ENCODE results near the gene PSAPL1. TPM values are rescaled to one million over a fixed set of nuclear protein-coding genes. Genes with fewer than 3 reads are reported as not detected.
A peak's percentile ranks its signal among the peaks of the same experiment; 100 is the strongest.

The PSAPL1 gene
- total and polyA plus RNA-seq, 2 of the 8 experiments (the other 6 are each of a cell fraction or from before 2014, with no cell fraction given) = 0.03 TPM; not detected in 1

DNA sequence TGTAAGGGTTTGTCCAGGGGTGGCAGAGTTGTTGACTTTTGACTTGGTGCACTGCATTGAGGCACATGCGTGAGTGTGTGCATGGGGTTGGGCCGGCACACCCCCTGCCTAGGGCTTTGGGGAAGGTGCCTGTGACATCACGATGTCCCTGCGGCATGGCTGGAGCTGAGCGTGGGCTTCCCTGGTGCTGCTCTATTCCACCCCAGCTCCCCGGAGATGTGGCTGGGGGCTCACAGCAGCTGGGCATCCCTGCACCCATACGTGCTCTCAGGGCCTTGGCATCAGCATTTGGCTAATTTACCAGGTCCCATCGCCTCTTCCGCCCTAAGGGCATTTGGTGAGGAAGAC, 5.7 kb downstream of the PSAPL1 start:
- no peaks in the 10 kb centered on the region for H3K27me3 ChIP-seq (replicated peaks in 1 of 4; ENCODE audit: control insufficient read depth in 3 of 4, extremely low read depth in 1 of 4, insufficient read depth in 3 of 4, low read length in 3 of 4)
- WGBS, 2 experiments (ENCODE audit: extremely low coverage in 1 of 2, insufficient coverage in 1 of 2, insufficient read length in 1 of 2, insufficient replicate concordance in 2 of 2, low coverage in 1 of 2, low lambda C conversion rate in 2 of 2, missing lambda C conversion rate in 1 of 2) = 83% methylated on average over 9 of the region's 9 CpGs; no CpG with 5 or more reads in 1 of the 2 experiments
- H3K4ac ChIP-seq (replicated peaks; ENCODE audit: insufficient read length, low read depth, low read length) = no peak overlapping the region
- no peaks in the 10 kb centered on the region for H3K79me1 ChIP-seq (ENCODE audit: low read depth, low read length)
- TF ChIP-seq SP4 (IDR thresholded peaks at IDR 0.05; ENCODE audit: low read length) (no peak), TAF7 (optimal IDR thresholded peaks at IDR 0.05; ENCODE audit: borderline replicate concordance, low read depth, low read length) (no peak)
- TF ChIP-seq, protein P1, sequence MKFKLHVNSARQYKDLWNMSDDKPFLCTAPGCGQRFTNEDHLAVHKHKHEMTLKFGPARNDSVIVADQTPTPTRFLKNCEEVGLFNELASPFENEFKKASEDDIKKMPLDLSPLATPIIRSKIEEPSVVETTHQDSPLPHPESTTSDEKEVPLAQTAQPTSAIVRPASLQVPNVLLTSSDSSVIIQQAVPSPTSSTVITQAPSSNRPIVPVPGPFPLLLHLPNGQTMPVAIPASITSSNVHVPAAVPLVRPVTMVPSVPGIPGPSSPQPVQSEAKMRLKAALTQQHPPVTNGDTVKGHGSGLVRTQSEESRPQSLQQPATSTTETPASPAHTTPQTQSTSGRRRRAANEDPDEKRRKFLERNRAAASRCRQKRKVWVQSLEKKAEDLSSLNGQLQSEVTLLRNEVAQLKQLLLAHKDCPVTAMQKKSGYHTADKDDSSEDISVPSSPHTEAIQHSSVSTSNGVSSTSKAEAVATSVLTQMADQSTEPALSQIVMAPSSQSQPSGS (IDR thresholded peaks at IDR 0.05; ENCODE audit: low read length) = no peak
- H4K8ac ChIP-seq (ENCODE audit: extremely low read depth, insufficient read depth, low read length) = no peak overlapping the region
- no peak overlapping the region for H3K9ac ChIP-seq (replicated peaks in 1 of 4; ENCODE audit: extremely low read depth in 1 of 4, low read depth in 3 of 4, low read length in 3 of 4)
- DNase-seq (ENCODE audit: low read depth in 1 of 2, low spot score in 2 of 2) (peak in 1 of 2 experiments; percentile 36), FAIRE-seq (no peak)
- H4K20me1 ChIP-seq (replicated peaks in 1 of 2; ENCODE audit: control insufficient read depth in 1 of 2, insufficient read depth in 2 of 2, low read length in 2 of 2) = no peaks in the 10 kb centered on the region
- peaks cover 0 to 29% (median 12%) of the 10 kb centered on the region in 4 experiments; a peak in 4 of 7 replicates for H3K4me1 ChIP-seq (replicated peaks in 1 of 4; ENCODE audit: control insufficient read depth in 3 of 4, insufficient read depth in 4 of 4, low read length in 3 of 4)
- H2AK5ac ChIP-seq (ENCODE audit: low read depth, low read length) = no peak overlapping the region
- no peak overlapping the region for H4K5ac ChIP-seq (ENCODE audit: insufficient read length, low read depth, low read length)
- POLR2A ChIA-PET (ENCODE audit: partially characterized antibody) = interaction anchor here (1.3 kb wide), 1 partner anchor 21 kb away, joined by 3 read pairs; no protein-coding TSS in a partner anchor
- no peak overlapping the region for H3K23ac ChIP-seq (ENCODE audit: insufficient read length)
- H3K56ac ChIP-seq (replicated peaks; ENCODE audit: insufficient read length, low read depth, low read length) = no peak overlapping the region
- no peak overlapping the region; the same call in 1 of the 2 replicates for H3K18ac ChIP-seq (ENCODE audit: extremely low read depth, low read length)
- CTCF ChIA-PET (ENCODE audit: partially characterized antibody) = interaction anchor here (1.2 kb wide), 1 partner anchor 304 kb away, joined by 3 read pairs; no protein-coding TSS in a partner anchor
- no peaks in the 10 kb centered on the region for H3K36me3 ChIP-seq (ENCODE audit: control insufficient read depth in 2 of 4, insufficient read depth in 4 of 4, low read length in 3 of 4)
- no peak overlapping the region for H3K4me3 ChIP-seq (ENCODE audit: extremely low read depth in 1 of 4, insufficient read depth in 2 of 4, low read depth in 3 of 4, low read length in 4 of 4)
- no peak overlapping the region for H2BK20ac ChIP-seq (ENCODE audit: low read length)
- no peak overlapping the region for H2AFZ ChIP-seq (ENCODE audit: low read length)
- no peak overlapping the region for H3K27ac ChIP-seq (ENCODE audit: low read depth, low read length)
- no peaks in the 10 kb centered on the region for H3K79me2 ChIP-seq (ENCODE audit: control insufficient read depth in 1 of 2, insufficient read depth in 2 of 2, low read length in 2 of 2)
- no peaks in the 10 kb centered on the region for H3K9me3 ChIP-seq (ENCODE audit: insufficient read depth in 2 of 2, low read depth in 1 of 2, low read length in 1 of 2)
- H3K23me2 ChIP-seq (ENCODE audit: low read depth, low read length) = no peaks in the 10 kb centered on the region
- no peak overlapping the region for H3K4me2 ChIP-seq (ENCODE audit: insufficient read depth in 1 of 2, low read depth in 2 of 2, low read length in 2 of 2)
- H3K14ac ChIP-seq (ENCODE audit: insufficient read length) = no peak overlapping the region
- H2BK5ac ChIP-seq (ENCODE audit: low read depth, low read length) = 0 out of 2 replicates have a peak overlapping the region, but pooled peaks have one; percentile 5
- H2BK12ac ChIP-seq (ENCODE audit: low read depth, low read length) = peak overlapping the region; percentile 75; the same call in 1 of the 2 replicates
- H4K91ac ChIP-seq (replicated peaks; ENCODE audit: insufficient read length, low read length) = peak overlapping the region; percentile 70
- no peak overlapping the region for H2BK120ac ChIP-seq (replicated peaks; ENCODE audit: low read depth, low read length)
- H2BK15ac ChIP-seq (ENCODE audit: low read length) = no peak overlapping the region

Data from H1 (cell line).